GM12878 (cell line): Measurements from ENCODE around the gene TOM1L2. TPM values are rescaled to one million over a fixed set of nuclear protein-coding genes. Genes with fewer than 3 reads are reported as not detected.

Source experiments
- ATAC-seq: fragments of 200-7000 bp; cut with Tn5 transposase; 3 replicates; pipeline ENCODE4 v1.9.1; 2020; ENCODE audit warnings: mild to moderate bottlenecking, moderate library complexity
- BruUV-seq: library from RNA; stranded (reverse); fragments of 400-500 nt; replicated peaks from 2 replicates; lab custom pipeline; 2021; lab: Mats Ljungman, UMichigan
- CTCF ChIA-PET: fragments of 300-600 bp; sonication (Branson Sonifier 250); formaldehyde crosslinking; extraction: SDS; loops from one replicate; lab custom pipeline; 2021; ENCODE audit warnings: inconsistent platforms; lab: Yijun Ruan, JAX
- POLR2A ChIA-PET: fragments of 350-600 bp; formaldehyde crosslinking; extraction: SDS; loops from one replicate; lab custom pipeline; 2021; ENCODE audit warnings: inconsistent platforms; lab: Charles Lee
- RAD21 ChIA-PET: fragments of 300-600 bp; sonication (Branson Sonifier 250); formaldehyde crosslinking; loops from one replicate; lab custom pipeline; 2023; ENCODE audit warnings: antibody characterized with exemption; ENCODE audit not compliant: unreplicated experiment; lab: Charles Lee
- SMC1A ChIA-PET: fragments of 300-600 bp; sonication (Branson Sonifier 250); formaldehyde crosslinking; loops from one replicate; lab custom pipeline; 2023; ENCODE audit not compliant: unreplicated experiment, uncharacterized antibody; lab: Charles Lee
- DNase-seq: peaks from one replicate; pipeline ENCODE4 v3.0.0-alpha.2; 2011; ENCODE audit warnings: low read depth, low spot score
- FAIRE-seq: peaks from 3 replicates; lab custom pipeline; 2011; peaks lifted over from hg19 to GRCh38; lab: Jason Lieb, UNC
- H2AFZ ChIP-seq: 2 replicates; pipeline ENCODE4 v1.6.0; 2011; ENCODE audit warnings: low read depth, low read length, control low read depth; ENCODE audit not compliant: control insufficient read depth
- H3K27ac ChIP-seq: 2 replicates; pipeline ENCODE4 v1.5.1; 2011; ENCODE audit warnings: control low read depth; ENCODE audit not compliant: control insufficient read depth, insufficient read depth
- H3K27me3 ChIP-seq, 2 experiments: replicated peaks in 1 of 2; 2 replicates each; pipeline versions ENCODE4 v1.6.0 to v1.6.1; 2011; ENCODE audit warnings: low read length in 1 of 2; ENCODE audit not compliant: control insufficient read depth in 2 of 2, insufficient read depth in 2 of 2
- H3K36me3 ChIP-seq, 2 experiments: 2 replicates each; pipeline ENCODE4 v1.5.1; 2011; ENCODE audit warnings: low read length in 1 of 2; ENCODE audit not compliant: control insufficient read depth in 2 of 2, insufficient read depth in 2 of 2
- H3K4me1 ChIP-seq: 2 replicates; pipeline ENCODE4 v1.6.1; 2011; ENCODE audit warnings: mild to moderate bottlenecking, low read length, moderate library complexity, mixed read lengths; ENCODE audit not compliant: control insufficient read depth, insufficient read depth
- H3K4me2 ChIP-seq: 2 replicates; pipeline ENCODE4 v1.6.0; 2011; ENCODE audit warnings: control low read depth; ENCODE audit not compliant: control insufficient read depth, insufficient read depth
- H3K4me3 ChIP-seq: fragments of 200-600 bp; sonication (generic); 2 replicates; pipeline ENCODE4 v1.5.1; 2016
- H3K79me2 ChIP-seq: 2 replicates; pipeline ENCODE4 v1.6.0; 2011; ENCODE audit warnings: low read length; ENCODE audit not compliant: control insufficient read depth, insufficient read depth
- H3K9ac ChIP-seq: 2 replicates; pipeline ENCODE4 v1.8.0; 2011; ENCODE audit warnings: low read length, control low read depth, mixed read lengths; ENCODE audit not compliant: control insufficient read depth, insufficient read depth
- H3K9me3 ChIP-seq: replicated peaks from 3 replicates; pipeline ENCODE4 v1.5.1; 2011; ENCODE audit warnings: mild to moderate bottlenecking, low read length; ENCODE audit not compliant: control insufficient read depth, insufficient read depth
- H4K20me1 ChIP-seq: 2 replicates; pipeline ENCODE4 v1.6.0; 2011; ENCODE audit not compliant: control insufficient read depth, insufficient read depth
- CBX3 ChIP-seq: fragments of 200-600 bp; sonication (generic); IDR thresholded peaks from 2 replicates; pipeline ENCODE4 v1.6.1; 2016; ENCODE audit warnings: low read depth, borderline replicate concordance
- EZH2 ChIP-seq: IDR thresholded peaks from 2 replicates; pipeline ENCODE4 v1.6.1; 2012; ENCODE audit warnings: low read depth, mild to moderate bottlenecking, control low read depth, inconsistent platforms, low read length, borderline replicate concordance; ENCODE audit not compliant: control insufficient read depth
- FOXK2 ChIP-seq: fragments of 450-650 bp; IDR thresholded peaks from 2 replicates; pipeline ENCODE4 v1.6.1; 2017; ENCODE audit warnings: mild to moderate bottlenecking, moderate library complexity
- IKZF1 ChIP-seq: fragments of 450-650 bp; conservative IDR thresholded peaks from 2 replicates; pipeline ENCODE4 v1.6.1; 2017; ENCODE audit warnings: antibody characterized with exemption, mild to moderate bottlenecking
- KLF5 ChIP-seq: fragments of 450-650 bp; IDR thresholded peaks from 2 replicates; pipeline ENCODE4 v1.6.1; 2014; ENCODE audit warnings: mild to moderate bottlenecking; ENCODE audit not compliant: partially characterized antibody
- MYB ChIP-seq: fragments of 150-350 bp; IDR thresholded peaks from 2 replicates; pipeline ENCODE4 v1.6.1; 2014; ENCODE audit warnings: mild to moderate bottlenecking, low read depth, low read length, borderline replicate concordance
- NR2C2 ChIP-seq: IDR thresholded peaks from 2 replicates; pipeline ENCODE4 v1.6.1; 2011; ENCODE audit warnings: borderline replicate concordance, low read depth; ENCODE audit not compliant: control insufficient read depth, insufficient read length
- RFX5 ChIP-seq: IDR thresholded peaks from 2 replicates; pipeline ENCODE4 v1.6.1; 2011; ENCODE audit warnings: low read depth, low read length, improper control_type of control experiment
- SIN3A ChIP-seq: IDR thresholded peaks from 2 replicates; pipeline ENCODE4 v1.6.1; 2012; ENCODE audit warnings: low read depth, low read length, improper control_type of control experiment
- SMARCA5 ChIP-seq: fragments of 450-650 bp; IDR thresholded peaks from 2 replicates; pipeline ENCODE4 v1.6.1; 2017; ENCODE audit warnings: mild to moderate bottlenecking
- STAT1 ChIP-seq: fragments of 450-650 bp; conservative IDR thresholded peaks from 2 replicates; pipeline ENCODE4 v1.6.1; 2014; ENCODE audit warnings: antibody characterized with exemption, mild to moderate bottlenecking
- ZBED1 ChIP-seq: IDR thresholded peaks from 2 replicates; pipeline ENCODE4 v1.6.1; 2016; ENCODE audit warnings: borderline replicate concordance
- ZZZ3 ChIP-seq: IDR thresholded peaks from 2 replicates; pipeline ENCODE4 v1.6.1; 2011; ENCODE audit warnings: low read depth; ENCODE audit not compliant: control insufficient read depth, insufficient read length
- WGBS: methylation state at CpG from one replicate; pipeline ENCODE4 v1.1.6; 2016; ENCODE audit warnings: low lambda C conversion rate; ENCODE audit not compliant: insufficient replicate concordance, insufficient coverage; ENCODE audit errors: missing lambda C conversion rate; 5-methylcytosine and 5-hydroxymethylcytosine counted together
- in situ Hi-C: fragments of 300-500 bp; cut with MboI; formaldehyde crosslinking; loops from 9 replicates; pipeline ENCODE4 v1.14.3; 2018; ENCODE audit warnings: mixed read lengths
- intact Hi-C: fragments of 100-400 bp; cut with micrococcal nuclease; formaldehyde crosslinking; loops from one replicate; pipeline ENCODE4 v1.14.2; 2022; ENCODE audit not compliant: unreplicated experiment
- polyA plus RNA-seq, 11 experiments: library from polyadenylated mRNA; depleted of rRNA in 4 of 11; unstranded in 6 of 11; stranded (reverse) in 5 of 11; fragments of >200 nt; fragmentation: Nextera tagmentation in 4 of 11; fragmentation: Illumina TruSeq in 1 of 11; extraction: Ambion mirVana in 4 of 11; extraction: Trizol in 1 of 11; gene quantifications; 1 replicate in 1 of 11; 2 replicates in 10 of 11; pipeline versions ENCODE4 v1.2.1 to v1.2.3, GENCODE V29; 2011 to 2016; ENCODE audit warnings: inconsistent platforms in 2 of 11, missing spikeins in 2 of 11, low read depth in 1 of 11
- total RNA-seq, 4 experiments: library from RNA; depleted of rRNA in 3 of 4; stranded (reverse); fragments of >200 nt in 3 of 4; fragmentation: Illumina TruSeq in 1 of 4; extraction: Trizol in 1 of 4; gene quantifications; 2 replicates each; pipeline versions ENCODE4 v1.2.1 to v1.2.3, GENCODE V29; 2013 to 2021
- TF ChIP-seq, protein P1 (sequence below): fragments of 450-650 bp; IDR thresholded peaks from 2 replicates; pipeline ENCODE4 v1.6.1; 2018; ENCODE audit warnings: borderline replicate concordance, mild to moderate bottlenecking; ENCODE audit not compliant: partially characterized antibody
- TF ChIP-seq, protein P2 (sequence below): fragments of 450-650 bp; formaldehyde crosslinking; IDR thresholded peaks from 2 replicates; pipeline ENCODE4 v1.5.0; 2022; ENCODE audit warnings: mild to moderate bottlenecking, missing genetic modification characterization
- TF ChIP-seq, protein P3 (sequence below): fragments of 450-650 bp; IDR thresholded peaks from 2 replicates; pipeline ENCODE4 v1.6.1; 2017; ENCODE audit warnings: mild to moderate bottlenecking

The TOM1L2 gene
- total and polyA plus RNA-seq, 10 of the 15 experiments (the other 5 are each of a cell fraction or from before 2014, with no cell fraction given) = 0.19 to 19.2 (median 8.1) TPM

DNA sequence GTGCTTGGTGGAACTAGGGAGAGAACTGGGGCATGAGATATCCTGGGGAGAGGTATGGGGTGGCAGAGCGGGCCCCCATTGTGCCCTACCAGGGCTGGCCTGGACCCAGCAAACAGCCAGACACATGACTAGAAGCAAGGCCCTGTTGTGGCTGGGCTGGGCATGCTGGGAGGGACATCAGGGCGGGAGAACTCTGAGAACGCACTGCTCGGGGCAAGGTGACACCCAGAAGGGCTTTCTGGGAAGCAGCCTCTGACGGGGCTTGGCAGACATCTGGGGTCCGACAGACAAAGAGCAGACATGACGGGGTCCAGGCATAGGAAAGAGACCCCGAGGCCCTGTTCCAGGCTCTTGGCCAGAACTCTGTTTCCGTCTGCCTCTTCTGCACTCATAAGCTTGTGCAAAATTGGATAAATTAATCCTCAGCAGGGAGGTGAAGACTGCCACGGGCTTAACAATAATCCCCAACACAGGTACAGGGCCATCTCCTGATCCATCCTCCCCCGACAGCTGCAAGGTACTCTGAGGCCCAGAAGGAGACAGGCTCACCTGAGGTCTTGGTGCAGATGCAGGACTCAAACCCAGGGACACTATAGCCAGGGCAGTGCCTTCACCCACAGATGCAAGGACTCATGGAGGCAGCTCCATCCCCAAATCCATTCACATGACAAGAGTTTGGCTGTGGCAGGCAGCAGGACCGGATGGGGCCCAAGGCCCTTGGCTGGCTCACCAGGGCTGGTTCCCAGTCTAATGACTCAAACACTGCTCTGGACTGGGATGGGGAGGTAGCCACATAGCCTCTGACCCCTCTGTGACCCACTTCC, 140.8 kb downstream of the TOM1L2 start:
- DNase-seq (no peak), FAIRE-seq (no peak), ATAC-seq (no peak)
- in situ Hi-C loops = no loop called here
- H3K4me1 ChIP-seq = peaks cover 25% of the 10 kb centered on the region
- H3K36me3 ChIP-seq = no peaks in the 10 kb centered on the region
- H3K27ac ChIP-seq = no peak overlapping the region
- no peaks in the 10 kb centered on the region for H3K27me3 ChIP-seq
- ChIA-PET SMC1A (interaction anchor here (1.0 to 6.2 kb wide), 4 partner anchors 10 to 25 kb away, joined by 3 to 46 read pairs (median 10); no protein-coding TSS in a partner anchor), CTCF (interaction anchor here (0.6 kb wide), 1 partner anchor 10 kb away, joined by 3 read pairs; no protein-coding TSS in a partner anchor), RAD21 (interaction anchor here (1.1 kb wide), 1 partner anchor 11 kb away, joined by 4 read pairs; no protein-coding TSS in a partner anchor), POLR2A (interaction anchor here (8.0 kb wide), 1 partner anchor 9 kb away, joined by 163 read pairs; no protein-coding TSS in a partner anchor)
- H3K4me2 ChIP-seq = no peak overlapping the region
- WGBS = 94% methylated on average over 12 of the region's 12 CpGs
- peaks cover 15% of the 10 kb centered on the region for H3K79me2 ChIP-seq
- no peaks in the 10 kb centered on the region for H3K9me3 ChIP-seq
- H3K9ac ChIP-seq = no peak overlapping the region
- H2AFZ ChIP-seq = no peak overlapping the region
- H3K4me3 ChIP-seq = no peak overlapping the region
- intact Hi-C loops = loop anchor here (10.0 kb wide), 1 partner anchor 847 kb away; no protein-coding TSS in a partner anchor
- H4K20me1 ChIP-seq = no peaks in the 10 kb centered on the region
- no TSS peak for BruUV-seq
- TF ChIP-seq EZH2 (no peak), FOXK2 (no peak), RFX5 (no peak), CBX3 (no peak), ZBED1 (no peak), MYB (no peak), ZZZ3 (no peak), NR2C2 (no peak), IKZF1 (no peak), STAT1 (no peak), SMARCA5 (no peak), KLF5 (no peak), SIN3A (no peak)
- TF ChIP-seq, protein P1, sequence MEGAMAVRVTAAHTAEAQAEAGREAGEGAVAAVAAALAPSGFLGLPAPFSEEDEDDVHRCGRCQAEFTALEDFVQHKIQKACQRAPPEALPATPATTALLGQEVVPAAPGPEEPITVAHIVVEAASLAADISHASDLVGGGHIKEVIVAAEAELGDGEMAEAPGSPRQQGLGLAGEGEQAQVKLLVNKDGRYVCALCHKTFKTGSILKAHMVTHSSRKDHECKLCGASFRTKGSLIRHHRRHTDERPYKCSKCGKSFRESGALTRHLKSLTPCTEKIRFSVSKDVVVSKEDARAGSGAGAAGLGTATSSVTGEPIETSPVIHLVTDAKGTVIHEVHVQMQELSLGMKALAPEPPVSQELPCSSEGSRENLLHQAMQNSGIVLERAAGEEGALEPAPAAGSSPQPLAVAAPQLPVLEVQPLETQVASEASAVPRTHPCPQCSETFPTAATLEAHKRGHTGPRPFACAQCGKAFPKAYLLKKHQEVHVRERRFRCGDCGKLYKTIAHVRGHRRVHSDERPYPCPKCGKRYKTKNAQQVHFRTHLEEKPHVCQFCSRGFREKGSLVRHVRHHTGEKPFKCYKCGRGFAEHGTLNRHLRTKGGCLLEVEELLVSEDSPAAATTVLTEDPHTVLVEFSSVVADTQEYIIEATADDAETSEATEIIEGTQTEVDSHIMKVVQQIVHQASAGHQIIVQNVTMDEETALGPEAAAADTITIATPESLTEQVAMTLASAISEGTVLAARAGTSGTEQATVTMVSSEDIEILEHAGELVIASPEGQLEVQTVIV = no peak
- TF ChIP-seq, protein P2, sequence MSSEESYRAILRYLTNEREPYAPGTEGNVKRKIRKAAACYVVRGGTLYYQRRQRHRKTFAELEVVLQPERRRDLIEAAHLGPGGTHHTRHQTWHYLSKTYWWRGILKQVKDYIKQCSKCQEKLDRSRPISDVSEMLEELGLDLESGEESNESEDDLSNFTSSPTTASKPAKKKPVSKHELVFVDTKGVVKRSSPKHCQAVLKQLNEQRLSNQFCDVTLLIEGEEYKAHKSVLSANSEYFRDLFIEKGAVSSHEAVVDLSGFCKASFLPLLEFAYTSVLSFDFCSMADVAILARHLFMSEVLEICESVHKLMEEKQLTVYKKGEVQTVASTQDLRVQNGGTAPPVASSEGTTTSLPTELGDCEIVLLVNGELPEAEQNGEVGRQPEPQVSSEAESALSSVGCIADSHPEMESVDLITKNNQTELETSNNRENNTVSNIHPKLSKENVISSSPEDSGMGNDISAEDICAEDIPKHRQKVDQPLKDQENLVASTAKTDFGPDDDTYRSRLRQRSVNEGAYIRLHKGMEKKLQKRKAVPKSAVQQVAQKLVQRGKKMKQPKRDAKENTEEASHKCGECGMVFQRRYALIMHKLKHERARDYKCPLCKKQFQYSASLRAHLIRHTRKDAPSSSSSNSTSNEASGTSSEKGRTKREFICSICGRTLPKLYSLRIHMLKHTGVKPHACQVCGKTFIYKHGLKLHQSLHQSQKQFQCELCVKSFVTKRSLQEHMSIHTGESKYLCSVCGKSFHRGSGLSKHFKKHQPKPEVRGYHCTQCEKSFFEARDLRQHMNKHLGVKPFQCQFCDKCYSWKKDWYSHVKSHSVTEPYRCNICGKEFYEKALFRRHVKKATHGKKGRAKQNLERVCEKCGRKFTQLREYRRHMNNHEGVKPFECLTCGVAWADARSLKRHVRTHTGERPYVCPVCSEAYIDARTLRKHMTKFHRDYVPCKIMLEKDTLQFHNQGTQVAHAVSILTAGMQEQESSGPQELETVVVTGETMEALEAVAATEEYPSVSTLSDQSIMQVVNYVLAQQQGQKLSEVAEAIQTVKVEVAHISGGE (CRISPR knock-in tag) = no peak
- TF ChIP-seq, protein P3, sequence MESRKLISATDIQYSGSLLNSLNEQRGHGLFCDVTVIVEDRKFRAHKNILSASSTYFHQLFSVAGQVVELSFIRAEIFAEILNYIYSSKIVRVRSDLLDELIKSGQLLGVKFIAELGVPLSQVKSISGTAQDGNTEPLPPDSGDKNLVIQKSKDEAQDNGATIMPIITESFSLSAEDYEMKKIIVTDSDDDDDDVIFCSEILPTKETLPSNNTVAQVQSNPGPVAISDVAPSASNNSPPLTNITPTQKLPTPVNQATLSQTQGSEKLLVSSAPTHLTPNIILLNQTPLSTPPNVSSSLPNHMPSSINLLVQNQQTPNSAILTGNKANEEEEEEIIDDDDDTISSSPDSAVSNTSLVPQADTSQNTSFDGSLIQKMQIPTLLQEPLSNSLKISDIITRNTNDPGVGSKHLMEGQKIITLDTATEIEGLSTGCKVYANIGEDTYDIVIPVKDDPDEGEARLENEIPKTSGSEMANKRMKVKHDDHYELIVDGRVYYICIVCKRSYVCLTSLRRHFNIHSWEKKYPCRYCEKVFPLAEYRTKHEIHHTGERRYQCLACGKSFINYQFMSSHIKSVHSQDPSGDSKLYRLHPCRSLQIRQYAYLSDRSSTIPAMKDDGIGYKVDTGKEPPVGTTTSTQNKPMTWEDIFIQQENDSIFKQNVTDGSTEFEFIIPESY = no peak
